ENCODE data around the gene CCNG1. TPM values are rescaled to one million over a fixed set of nuclear protein-coding genes. Genes with fewer than 3 reads are reported as not detected.
"Not testable (repeated sequence)": the region's sequence is repeated elsewhere in the genome, so short reads cannot be mapped to it uniquely, and the experiment has no call there.

Gene CCNG1
- total RNA-seq, 1 donor, result 123 TPM

- no peak for DNase-seq (ENCODE audit: low read depth in 2 of 3, low spot score in 2 of 3)
These were observed 3.6 kb downstream of the CCNG1 start for GRCh38 chr5:163440954-163441353.

DNA sequence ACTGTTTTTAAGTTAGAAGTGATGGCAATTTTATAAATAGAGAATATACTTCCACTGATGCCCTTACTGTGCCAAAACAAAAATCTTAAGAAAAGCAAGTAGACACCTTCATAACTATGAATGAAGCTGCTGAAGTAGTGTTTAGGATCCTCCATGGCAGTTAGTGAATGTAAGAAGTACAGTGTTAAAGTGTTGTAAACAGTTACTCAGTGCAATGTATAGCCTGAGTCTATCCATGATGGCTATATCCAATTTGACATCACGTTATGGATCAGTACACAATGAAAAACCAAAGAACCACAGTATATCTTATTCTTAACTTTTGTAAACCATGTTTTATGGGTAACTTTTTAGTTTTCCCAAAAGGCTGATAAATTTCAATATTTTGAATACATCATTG, 7.1 kb downstream of the CCNG1 start:
- no peak for DNase-seq (ENCODE audit: low read depth in 2 of 3, low spot score in 2 of 3)

GRCh38 chr5:163445345-163445744, 8.0 kb downstream of the CCNG1 start:
- no peak for DNase-seq (ENCODE audit: low read depth in 2 of 3, low spot score in 2 of 3)

DNA sequence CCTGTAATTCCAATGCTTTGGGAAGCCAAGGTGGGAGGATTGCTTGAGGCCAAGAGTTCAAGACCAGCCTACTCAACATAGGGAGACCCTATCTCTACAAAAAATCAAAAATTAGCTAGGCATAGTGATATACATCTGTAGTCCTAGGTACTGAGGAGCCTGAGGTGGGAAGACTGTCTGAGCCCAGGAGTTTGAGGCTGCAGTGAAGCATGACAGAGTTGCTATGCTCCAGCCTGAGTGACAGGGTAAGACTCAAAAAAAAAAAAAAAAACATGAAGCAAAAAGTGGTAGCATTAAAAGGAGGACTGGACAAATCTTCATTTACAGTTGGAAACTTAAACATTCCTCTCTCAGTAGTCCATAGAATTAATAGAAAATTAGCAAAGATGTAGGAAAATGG, 9.8 kb downstream of the CCNG1 start:
- no peak for DNase-seq (ENCODE audit: low read depth in 2 of 3, low spot score in 2 of 3)

- no peak for DNase-seq (ENCODE audit: low read depth in 2 of 3, low spot score in 2 of 3)
These were observed 10.5 kb downstream of the CCNG1 start for GRCh38 chr5:163447875-163448274.

GRCh38 chr5:163448491-163448890, 11.1 kb downstream of the CCNG1 start:
- DNase-seq (ENCODE audit: low read depth in 2 of 3, low spot score in 2 of 3), result no peak

GRCh38 chr5:163451489-163451888, 14.1 kb downstream of the CCNG1 start:
- no peak for DNase-seq (ENCODE audit: low read depth in 2 of 3, low spot score in 2 of 3)

DNA sequence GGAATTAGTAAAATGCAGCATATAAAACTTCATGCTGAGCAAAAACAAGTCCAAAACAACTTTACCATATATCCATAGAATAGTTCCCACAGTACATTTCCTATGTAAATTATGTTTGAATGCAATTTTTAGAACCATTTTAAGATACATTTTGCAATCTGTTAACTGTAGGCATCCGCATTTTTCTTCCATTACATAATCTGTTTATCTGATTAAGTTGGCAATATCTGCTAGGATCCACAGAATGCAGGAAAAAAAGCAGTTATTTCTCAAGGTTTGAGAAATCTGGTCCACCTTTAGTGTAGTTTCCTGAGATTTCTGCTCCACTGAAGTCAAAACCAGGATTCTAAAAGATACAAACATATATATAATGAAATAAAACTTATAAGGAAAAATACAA, 16.3 kb downstream of the CCNG1 start:
- DNase-seq (ENCODE audit: low read depth in 2 of 3, low spot score in 2 of 3), result no peak

GRCh38 chr5:163455406-163455805, 18.0 kb downstream of the CCNG1 start:
- DNase-seq (ENCODE audit: low read depth in 2 of 3, low spot score in 2 of 3), result not testable (repeated sequence)

- DNase-seq (ENCODE audit: low read depth in 2 of 3, low spot score in 2 of 3), result no peak
These were observed 18.7 kb downstream of the CCNG1 start for GRCh38 chr5:163456029-163456589.

- DNase-seq (ENCODE audit: low read depth in 2 of 3, low spot score in 2 of 3), result no peak
These were observed 19.4 kb downstream of the CCNG1 start for GRCh38 chr5:163456840-163457239.

GRCh38 chr5:163458778-163459385, 21.5 kb downstream of the CCNG1 start:
- DNase-seq (ENCODE audit: low read depth in 2 of 3, low spot score in 2 of 3), result no peak

DNA sequence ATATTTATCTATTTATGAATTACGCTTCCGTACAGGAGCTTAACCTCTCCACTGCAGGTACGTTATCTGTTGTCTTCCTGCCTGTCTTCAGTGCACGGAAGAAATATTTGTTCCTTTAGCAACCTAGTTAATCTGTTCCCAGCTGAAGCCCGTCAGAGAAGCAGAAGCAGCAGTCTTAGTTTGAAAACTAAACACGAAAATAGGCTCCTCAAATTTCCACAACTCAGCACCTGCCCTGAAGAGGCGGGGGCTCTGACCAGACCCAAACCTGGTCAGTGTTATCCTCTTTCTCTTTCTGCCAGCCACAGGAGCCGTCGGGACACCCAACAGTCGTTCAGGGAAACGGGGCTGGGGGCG, 22.0 kb downstream of the CCNG1 start:
- DNase-seq (ENCODE audit: low read depth in 2 of 3, low spot score in 2 of 3), result no peak

GRCh38 chr5:163459819-163460561, 22.6 kb downstream of the CCNG1 start, which contains the start of gene NUDCD2:
NUDCD2 (minus strand) TSS chr5:163460102; CDS start chr5:163460050, 52 bp downstream.
- peak; percentile 97 to 99 (median 98) for DNase-seq (ENCODE audit: low read depth in 2 of 3, low spot score in 2 of 3)

GRCh38 chr5:163460562-163461171, 23.3 kb downstream of the CCNG1 start, which contains the start of gene HMMR:
HMMR (plus strand) TSS chr5:163460632; CDS start chr5:163460693, 61 bp downstream.
- DNase-seq (ENCODE audit: low read depth in 2 of 3, low spot score in 2 of 3), result peak in 1 of 3 donors; percentile 24

DNA sequence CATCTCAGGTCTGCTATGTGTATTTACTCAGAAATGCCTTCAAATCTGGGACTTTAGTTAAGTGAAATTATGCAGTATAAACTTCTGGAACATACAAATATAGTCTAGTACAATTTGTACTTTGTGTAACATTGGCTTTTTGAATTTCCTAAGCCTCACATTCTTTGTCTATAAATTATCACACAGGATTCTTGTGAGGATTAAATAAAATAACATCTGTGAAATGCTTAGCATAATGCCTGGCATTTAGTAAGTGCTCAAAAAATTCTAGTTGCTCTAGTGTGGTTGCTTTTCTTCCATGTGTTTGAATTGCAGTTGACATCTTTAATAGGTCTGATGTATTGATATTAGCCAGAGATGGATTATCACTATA, 25.7 kb downstream of the CCNG1 start:
- DNase-seq (ENCODE audit: low read depth in 2 of 3, low spot score in 2 of 3), result no peak

DNA sequence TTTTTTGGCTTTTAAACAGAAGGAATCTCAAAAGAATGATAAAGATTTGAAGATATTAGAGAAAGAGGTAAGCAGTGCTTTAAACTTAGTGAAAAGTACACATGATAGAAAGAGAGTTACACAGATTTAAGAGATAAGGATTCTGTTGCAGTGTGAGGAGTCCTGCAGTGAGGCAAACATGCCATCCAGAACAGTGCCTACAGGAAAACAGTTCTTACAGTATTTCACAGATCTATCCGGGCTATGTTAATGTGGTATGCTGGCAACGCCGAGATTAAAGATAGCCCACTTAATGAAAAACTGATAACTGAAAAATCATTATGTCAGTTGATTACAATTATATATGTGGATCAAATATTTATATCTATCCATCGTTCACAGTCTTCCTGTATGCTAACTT, 30.3 kb downstream of the CCNG1 start:
- DNase-seq (ENCODE audit: low read depth in 2 of 3, low spot score in 2 of 3), result no peak

GRCh38 chr5:163473635-163474243, 36.3 kb downstream of the CCNG1 start:
- peak in 1 of 3 donors; percentile 36 for DNase-seq (ENCODE audit: low read depth in 2 of 3, low spot score in 2 of 3)

DNA sequence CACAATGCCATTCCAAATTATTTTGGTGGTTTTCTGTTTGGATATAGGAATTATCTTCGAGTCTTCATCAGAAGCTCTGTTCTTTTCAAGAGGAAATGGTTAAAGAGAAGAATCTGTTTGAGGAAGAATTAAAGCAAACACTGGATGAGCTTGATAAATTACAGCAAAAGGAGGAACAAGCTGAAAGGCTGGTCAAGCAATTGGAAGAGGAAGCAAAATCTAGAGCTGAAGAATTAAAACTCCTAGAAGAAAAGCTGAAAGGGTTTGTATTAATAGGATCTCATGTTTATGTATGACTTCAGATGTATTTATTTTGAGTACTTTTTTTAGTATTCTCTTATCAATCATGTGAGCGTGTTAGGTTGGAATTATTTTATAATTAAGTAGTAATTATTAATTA, 38.0 kb downstream of the CCNG1 start:
- DNase-seq (ENCODE audit: low read depth in 2 of 3, low spot score in 2 of 3), result no peak

- DNase-seq (ENCODE audit: low read depth in 2 of 3, low spot score in 2 of 3), result no peak
These were observed 41.0 kb downstream of the CCNG1 start for GRCh38 chr5:163478126-163478981.
